Heart left ventricle (tissue), 13 donors: ENCODE measurements around the gene ZBTB20.

Source experiments
- CTCF ChIP-seq, 12 donors: fragments of 200-600 bp; sonication (generic) in 4 of 12; IDR thresholded peaks; one replicate each; pipeline versions ENCODE4 v1.5.0 to v1.8.0; 2018 to 2022; ENCODE audit warnings: antibody characterized with exemption in 12 of 12, mild to moderate bottlenecking in 5 of 12
- POLR2A ChIP-seq, 2 donors: fragments of 450-650 bp; IDR thresholded peaks; one replicate each; pipeline ENCODE4 v1.6.1; 2017; ENCODE audit warnings: antibody characterized with exemption in 2 of 2, mild to moderate bottlenecking in 2 of 2, moderate library complexity in 2 of 2
- donor health status: ischemic (EF 13 %, LVEDD 7.1; RV severe dilation, severe dysfunction).
- donor health status: DM: no; HTN: yes; CAD: no.
- donor health status: DM: no; HTN: no; CAD: no.
- donor health status: ischemic (EF 25% LVEDD 6.9; RV normal size, moderate dysfunction).
- donor health status: ischemic (EF 25% LVEDD 5.7; RV mildly dilated, moderate dysfunction).
- donor health status: ischemic (EF 35%, LVEDD 5.7; RV mildly dilated, moderate dysfunction).
- donor health status: nonischemic (EF 11% LVEDD 7.7; RV severe dilation, severe dysfunction).
- donor health status: DM: yes; HTN: yes; CAD: no.
- donor health status: PGD.
- donor health status: ischemic (EF 29% LVEDD 5.4; RV normal size, mild dysfunction).
- donor health status: nonischemic (EF 23%, LVEDD 6.1; RV moderate dilation, normal function).

- TF ChIP-seq CTCF (IDR thresholded peaks at IDR 0.05) (no peak), POLR2A (IDR thresholded peaks at IDR 0.05) (no peak)
These were observed 452.8 kb downstream of the ZBTB20 start for GRCh38 chr3:114694251-114694650.
